GM18511 (cell line): Measurements from ENCODE around the gene GINS2.

Experiments
- ATAC-seq: cut with Tn5 transposase; IDR thresholded peaks from one replicate; pipeline ENCODE4 v1.9.1; 2021; ENCODE audit warnings: mild to moderate bottlenecking, moderate library complexity; ENCODE audit not compliant: unreplicated experiment

The GINS2 gene

GRCh38 chr16:85629853-85630252 lies 58.9 kb downstream of the GINS2 start:
- no peak for ATAC-seq

GRCh38 chr16:85629326-85629725 lies 59.4 kb downstream of the GINS2 start:
- ATAC-seq = no peak

- no peak for ATAC-seq
These were observed 60.1 kb downstream of the GINS2 start for GRCh38 chr16:85628645-85629044.

GRCh38 chr16:85628265-85628556 lies 60.5 kb downstream of the GINS2 start:
- no peak for ATAC-seq

- ATAC-seq = no peak
These were observed 61.1 kb downstream of the GINS2 start for GRCh38 chr16:85627526-85628264.

- no peak for ATAC-seq
These were observed 61.7 kb downstream of the GINS2 start for GRCh38 chr16:85627089-85627488.
